Retinal pigment epithelial cell (primary cell): ENCODE measurements around the gene SELENOK.

Source experiments
- DNase-seq: peaks from one replicate; pipeline ENCODE4 v3.0.0-alpha.2; 2010; ENCODE audit warnings: low read depth
- H3K4me3 ChIP-seq: 2 replicates; pipeline ENCODE4 v1.5.1; 2011; ENCODE audit warnings: mild to moderate bottlenecking, low read length, control low read depth, moderate library complexity
- CTCF ChIP-seq: conservative IDR thresholded peaks from 2 replicates; pipeline ENCODE4 v1.5.1; 2011; ENCODE audit warnings: low read depth, low read length, control low read depth, inconsistent platforms

Gene SELENOK

DNA sequence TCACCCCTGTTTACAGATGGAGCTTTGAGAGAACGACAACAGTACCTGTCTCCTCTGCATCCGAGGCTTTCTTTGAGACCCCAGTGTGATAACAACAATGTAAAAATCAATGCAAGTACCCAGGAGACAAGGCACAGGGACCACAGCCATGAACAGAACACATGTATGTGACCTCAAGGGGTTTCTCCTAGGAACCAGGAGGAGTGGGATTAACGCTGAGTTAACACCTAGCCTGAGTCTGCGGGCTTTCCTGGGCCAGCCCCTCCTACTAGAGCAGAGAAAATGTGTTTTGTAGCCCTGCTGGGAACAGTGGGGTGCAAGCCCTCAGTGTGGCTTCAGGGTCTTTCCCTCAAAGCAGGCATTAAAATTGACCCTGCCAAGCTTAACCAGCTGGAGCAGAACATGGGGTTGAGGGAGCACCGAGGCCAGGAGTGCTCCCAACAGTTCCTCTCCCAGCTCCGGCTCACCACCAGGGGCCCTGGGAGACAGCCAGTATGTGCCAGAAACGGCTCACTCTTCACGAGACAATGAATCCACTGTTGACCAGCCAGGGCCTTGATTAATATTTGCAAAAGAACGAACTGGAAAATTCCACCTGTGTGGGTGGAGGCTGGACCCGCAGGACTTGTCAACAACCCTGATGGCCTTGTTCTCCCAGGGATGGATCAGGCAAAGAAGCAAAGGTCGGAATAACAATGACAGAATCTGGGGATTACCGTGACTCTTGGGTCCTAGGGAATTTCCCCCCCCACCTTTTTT, 49.0 kb downstream of the SELENOK start:
- no peak overlapping the region for H3K4me3 ChIP-seq
- peak; percentile 76 for DNase-seq
- peak; percentile 65 for TF ChIP-seq CTCF

GRCh38 chr3:53841296-53841695, 50.4 kb downstream of the SELENOK start:
- H3K4me3 ChIP-seq: no peak overlapping the region
- no peak for DNase-seq
- peak; percentile 21 for TF ChIP-seq CTCF

- no peak for TF ChIP-seq CTCF
- H3K4me3 ChIP-seq: no peak overlapping the region
- DNase-seq: no peak
Measured at GRCh38 chr3:53837331-53837730, 54.3 kb downstream of the SELENOK start.

DNA sequence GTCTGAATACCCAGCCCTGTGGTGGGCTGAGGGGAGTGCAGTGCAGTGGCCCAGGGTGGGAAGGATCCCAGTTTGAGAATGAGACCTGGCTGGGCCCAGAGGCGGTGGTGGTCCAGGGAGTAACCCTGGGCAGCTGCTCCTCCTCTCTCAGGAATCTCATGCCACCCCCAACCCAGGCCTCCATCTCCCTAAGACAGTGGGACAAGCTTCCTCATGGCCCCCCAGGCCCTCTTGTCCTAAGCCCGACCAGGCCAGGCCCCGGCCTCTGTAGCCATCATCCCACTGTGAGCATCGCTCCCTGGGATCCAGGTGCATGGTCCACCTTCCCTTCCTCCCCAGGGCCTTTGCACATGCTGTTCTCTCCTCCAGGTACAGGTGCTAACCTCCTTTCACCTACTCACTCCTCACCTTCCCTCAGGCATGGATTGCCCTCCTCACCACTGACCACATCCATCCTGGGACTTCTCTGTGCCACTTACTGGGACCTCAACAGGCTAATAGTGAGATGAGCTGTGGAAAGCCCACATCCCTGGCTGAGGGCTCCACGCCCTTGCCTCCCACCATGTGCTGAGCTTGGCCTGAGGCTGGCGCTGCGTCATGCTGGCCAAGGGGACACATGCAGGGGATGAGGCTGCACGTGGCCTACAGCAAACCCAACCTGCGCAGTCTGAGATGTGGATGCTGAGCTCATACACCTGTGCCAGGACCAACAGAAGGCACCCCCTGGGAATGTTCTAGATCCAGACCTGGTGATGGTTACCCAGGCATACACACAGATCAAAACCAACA, 55.4 kb downstream of the SELENOK start:
- TF ChIP-seq CTCF: no peak
- no peak for DNase-seq
- no peak overlapping the region for H3K4me3 ChIP-seq

- TF ChIP-seq CTCF: no peak
- no peak for DNase-seq
Measured at GRCh38 chr3:53835257-53835656, 56.4 kb downstream of the SELENOK start.

GRCh38 chr3:53834429-53835095, 57.1 kb downstream of the SELENOK start:
- no peak overlapping the region for H3K4me3 ChIP-seq
- no peak for TF ChIP-seq CTCF
- no peak for DNase-seq

More at GRCh38 chr3:53835257-53835656, 56.4 kb downstream of the SELENOK start:
- no peak overlapping the region for H3K4me3 ChIP-seq
